Fibroblast of skin of scalp (primary cell): Measurements from ENCODE around the gene KLC3.

Experiments
- DNase-seq: peaks from one replicate; pipeline ENCODE4 v3.0.0-alpha.2; 2013

KLC3 gene

GRCh38 chr19:45349430-45349941, 8.9 kb downstream of the KLC3 start:
- no peak for DNase-seq

GRCh38 chr19:45350477-45351058, 10.0 kb downstream of the KLC3 start:
- no peak for DNase-seq

GRCh38 chr19:45351401-45351952, 10.9 kb downstream of the KLC3 start:
- DNase-seq: no peak

- DNase-seq: no peak
Measured at GRCh38 chr19:45352062-45352461, 11.5 kb downstream of the KLC3 start.

- DNase-seq: no peak
Measured at GRCh38 chr19:45352471-45352870, 11.9 kb downstream of the KLC3 start.

GRCh38 chr19:45352914-45353796, 12.6 kb downstream of the KLC3 start:
- no peak for DNase-seq

GRCh38 chr19:45354241-45354842, 13.8 kb downstream of the KLC3 start:
- DNase-seq: no peak

- DNase-seq: no peak
Measured at GRCh38 chr19:45355402-45355801, 14.9 kb downstream of the KLC3 start.

GRCh38 chr19:45355910-45356309, 15.4 kb downstream of the KLC3 start:
- no peak for DNase-seq

- DNase-seq: no peak
Measured at GRCh38 chr19:45356760-45357444, 16.4 kb downstream of the KLC3 start.

GRCh38 chr19:45357445-45357783, 16.9 kb downstream of the KLC3 start:
- DNase-seq: no peak

GRCh38 chr19:45358213-45358792, 17.8 kb downstream of the KLC3 start:
- no peak for DNase-seq

- no peak for DNase-seq
Measured at GRCh38 chr19:45361608-45362007, 21.1 kb downstream of the KLC3 start.

GRCh38 chr19:45362291-45362690, 21.7 kb downstream of the KLC3 start:
- DNase-seq: no peak

- DNase-seq: no peak
Measured at GRCh38 chr19:45363861-45364459, 23.4 kb downstream of the KLC3 start.

- DNase-seq: no peak
Measured at GRCh38 chr19:45364696-45365095, 24.1 kb downstream of the KLC3 start.

GRCh38 chr19:45368127-45368526, 27.6 kb downstream of the KLC3 start:
- no peak for DNase-seq

- peak; percentile 14 for DNase-seq
Measured at GRCh38 chr19:45368737-45369340, 28.3 kb downstream of the KLC3 start.

- DNase-seq: peak; percentile 100
Measured at GRCh38 chr19:45370410-45371204, 30.1 kb downstream of the KLC3 start, which contains the start of gene ERCC2. ERCC2 (minus strand) TSS chr19:45370573; CDS start chr19:45370540, 33 bp downstream.

- DNase-seq: peak; percentile 100
Measured at GRCh38 chr19:45376045-45376724, 35.6 kb downstream of the KLC3 start.
